ENCODE data around the gene ZSWIM1.
A peak's percentile ranks its signal among the peaks of the same experiment; 100 is the strongest.

ZSWIM1 gene

DNA sequence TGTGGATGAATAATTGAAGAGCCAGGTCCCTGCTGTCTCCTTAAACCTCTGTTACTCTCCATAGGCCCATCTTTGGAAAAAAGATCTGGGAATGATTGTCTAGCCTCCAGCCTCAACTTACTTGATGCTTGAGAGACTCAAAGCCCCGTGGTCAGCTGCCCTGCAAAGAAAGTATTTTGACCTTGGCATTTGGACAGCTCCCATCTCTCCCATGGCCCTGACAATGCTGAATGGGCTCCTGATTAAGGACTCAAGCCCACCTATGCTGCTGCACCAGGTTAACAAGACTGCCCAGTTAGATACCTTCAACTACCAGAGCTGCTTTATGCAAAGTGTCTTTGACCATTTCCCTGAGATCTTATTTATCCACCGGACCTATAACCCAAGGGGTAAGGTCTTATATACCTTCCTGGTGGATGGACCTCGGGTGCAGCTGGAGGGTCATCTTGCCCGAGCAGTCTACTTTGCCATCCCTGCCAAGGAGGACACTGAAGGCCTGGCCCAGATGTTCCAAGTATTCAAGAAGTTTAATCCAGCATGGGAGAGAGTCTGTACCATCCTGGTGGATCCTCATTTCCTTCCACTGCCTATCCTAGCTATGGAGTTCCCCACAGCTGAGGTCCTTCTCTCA, 1.6 kb downstream of the ZSWIM1 start:
- TF ChIP-seq MAX (IDR thresholded peaks at IDR 0.05) (no peak), TCF12 (IDR thresholded peaks at IDR 0.05; ENCODE audit: low read depth) (no peak), REST (IDR thresholded peaks at IDR 0.05; ENCODE audit: low read depth) (peak; percentile 47; the same call in 1 of the 2 replicates)

DNA sequence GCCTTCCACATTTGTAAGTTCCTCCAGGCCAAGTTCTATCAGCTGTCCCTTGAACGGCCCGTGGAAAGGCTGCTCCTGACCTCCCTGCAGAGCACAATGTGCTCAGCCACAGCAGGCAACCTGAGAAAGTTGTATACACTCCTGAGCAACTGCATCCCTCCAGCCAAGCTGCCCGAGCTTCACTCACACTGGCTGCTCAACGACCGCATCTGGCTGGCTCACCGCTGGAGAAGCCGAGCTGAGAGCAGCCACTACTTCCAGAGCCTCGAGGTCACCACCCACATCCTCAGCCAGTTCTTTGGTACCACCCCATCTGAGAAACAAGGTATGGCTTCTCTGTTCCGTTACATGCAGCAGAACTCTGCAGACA, 2.1 kb downstream of the ZSWIM1 start:
- TF ChIP-seq TEAD4 (IDR thresholded peaks at IDR 0.05) (no peak), EGR1 (IDR thresholded peaks at IDR 0.05) (no peak), TCF12 (IDR thresholded peaks at IDR 0.05; ENCODE audit: low read depth) (no peak), TAF1 (IDR thresholded peaks at IDR 0.05; ENCODE audit: low read depth) (no peak), MAX (IDR thresholded peaks at IDR 0.05) (no peak), EP300 (IDR thresholded peaks at IDR 0.05; ENCODE audit: borderline replicate concordance) (no peak), CEBPB (IDR thresholded peaks at IDR 0.05) (no peak), FOXM1 (IDR thresholded peaks at IDR 0.05; ENCODE audit: borderline replicate concordance, low read depth) (no peak), YY1 (IDR thresholded peaks at IDR 0.05; ENCODE audit: low read depth) (no peak), CREB1 (IDR thresholded peaks at IDR 0.05; ENCODE audit: low read depth) (no peak), REST (IDR thresholded peaks at IDR 0.05; ENCODE audit: low read depth) (no peak), RAD21 (IDR thresholded peaks at IDR 0.05; ENCODE audit: low read depth) (no peak), NFIC (IDR thresholded peaks at IDR 0.05) (no peak), ZBTB7A (IDR thresholded peaks at IDR 0.05; ENCODE audit: low read depth) (no peak)
- TF ChIP-seq, protein P1, sequence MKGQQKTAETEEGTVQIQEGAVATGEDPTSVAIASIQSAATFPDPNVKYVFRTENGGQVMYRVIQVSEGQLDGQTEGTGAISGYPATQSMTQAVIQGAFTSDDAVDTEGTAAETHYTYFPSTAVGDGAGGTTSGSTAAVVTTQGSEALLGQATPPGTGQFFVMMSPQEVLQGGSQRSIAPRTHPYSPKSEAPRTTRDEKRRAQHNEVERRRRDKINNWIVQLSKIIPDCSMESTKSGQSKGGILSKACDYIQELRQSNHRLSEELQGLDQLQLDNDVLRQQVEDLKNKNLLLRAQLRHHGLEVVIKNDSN (IDR thresholded peaks at IDR 0.05) = no peak

- TF ChIP-seq EP300 (IDR thresholded peaks at IDR 0.05; ENCODE audit: borderline replicate concordance) (no peak), TEAD4 (IDR thresholded peaks at IDR 0.05) (no peak), EGR1 (IDR thresholded peaks at IDR 0.05) (no peak)
Observed at GRCh38 chr20:45886590-45887345, 5.7 kb downstream of the ZSWIM1 start.

- TF ChIP-seq REST (IDR thresholded peaks at IDR 0.05; ENCODE audit: low read depth) = no peak
- TF ChIP-seq TEAD4 (IDR thresholded peaks at IDR 0.05) = no peak
- TF ChIP-seq NFIC (IDR thresholded peaks at IDR 0.05) = no peak
- TF ChIP-seq TAF1 (IDR thresholded peaks at IDR 0.05; ENCODE audit: low read depth) = no peak
- no peak for TF ChIP-seq FOXM1 (IDR thresholded peaks at IDR 0.05; ENCODE audit: borderline replicate concordance, low read depth)
- no peak for TF ChIP-seq MAX (IDR thresholded peaks at IDR 0.05)
- no peak for TF ChIP-seq EP300 (IDR thresholded peaks at IDR 0.05; ENCODE audit: borderline replicate concordance)
- TF ChIP-seq EGR1 (IDR thresholded peaks at IDR 0.05) = no peak
- TF ChIP-seq, protein P1 (IDR thresholded peaks at IDR 0.05) = no peak
- TF ChIP-seq CEBPB (IDR thresholded peaks at IDR 0.05) = no peak
- no peak for TF ChIP-seq YY1 (IDR thresholded peaks at IDR 0.05; ENCODE audit: low read depth)
- no peak for TF ChIP-seq CREB1 (IDR thresholded peaks at IDR 0.05; ENCODE audit: low read depth)
- TF ChIP-seq RAD21 (IDR thresholded peaks at IDR 0.05; ENCODE audit: low read depth) = no peak
Observed at GRCh38 chr20:45887346-45887715, 6.3 kb downstream of the ZSWIM1 start, which contains the start of gene SPATA25. Gene SPATA25, minus strand, starts transcription at chr20:45887622. Its CDS starts 32 bp downstream, at chr20:45887590.
